Measurements from ENCODE around the gene MTMR11.
"Not testable (repeated sequence)": the region's sequence is repeated elsewhere in the genome, so short reads cannot be mapped to it uniquely, and the experiment has no call there.

The MTMR11 gene

DNA sequence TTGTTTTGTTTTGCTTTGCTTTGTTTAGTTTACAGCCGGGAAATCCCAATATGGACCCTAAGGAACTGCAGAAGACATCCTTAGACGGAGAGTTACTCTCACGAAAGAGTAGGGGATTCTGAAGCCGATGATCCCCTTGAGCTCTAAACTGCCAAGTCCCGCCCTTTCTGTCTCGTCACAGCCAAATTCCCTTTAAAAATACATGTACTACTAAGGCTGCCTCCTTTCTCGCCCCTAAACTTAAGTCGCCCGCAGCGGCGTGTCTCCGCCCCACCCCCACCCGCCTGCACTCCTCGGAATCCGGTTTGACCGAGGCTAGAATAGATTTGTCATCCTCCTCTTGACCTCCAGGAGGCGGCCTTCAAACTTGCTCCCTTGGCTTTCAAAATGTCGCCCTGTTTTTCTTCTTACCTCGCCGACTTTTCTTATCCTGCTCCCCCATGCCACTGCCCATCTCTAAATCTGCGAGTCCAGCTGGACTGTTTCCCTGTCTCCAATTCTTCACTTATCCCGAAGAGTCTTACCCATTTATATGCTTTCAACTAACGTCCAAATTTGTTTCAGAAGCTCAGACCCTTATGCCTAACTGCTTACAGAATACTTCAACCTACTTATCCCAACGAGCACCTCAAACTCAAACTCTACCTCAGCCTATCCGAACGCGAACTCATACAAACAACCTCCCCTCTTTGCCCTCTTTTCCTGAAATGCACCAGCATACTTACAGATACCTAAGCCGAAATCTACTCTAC lies 48.3 kb downstream of the MTMR11 start:
- DNase-seq = peak; percentile 74

- peak; percentile 91 for DNase-seq
These were observed 49.0 kb downstream of the MTMR11 start for GRCh38 chr1:149887456-149888246.

DNA sequence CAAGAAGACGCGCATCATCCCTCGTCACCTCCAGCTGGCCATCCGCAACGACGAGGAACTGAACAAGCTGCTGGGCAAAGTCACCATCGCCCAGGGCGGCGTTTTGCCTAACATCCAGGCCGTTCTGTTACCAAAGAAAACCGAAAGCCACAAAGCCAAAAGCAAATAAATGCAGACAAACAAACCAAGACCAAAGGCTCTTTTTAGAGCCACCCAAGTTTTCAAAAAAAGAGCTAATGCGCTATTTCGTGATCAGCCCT lies 49.6 kb downstream of the MTMR11 start:
- DNase-seq = peak; percentile 36

DNA sequence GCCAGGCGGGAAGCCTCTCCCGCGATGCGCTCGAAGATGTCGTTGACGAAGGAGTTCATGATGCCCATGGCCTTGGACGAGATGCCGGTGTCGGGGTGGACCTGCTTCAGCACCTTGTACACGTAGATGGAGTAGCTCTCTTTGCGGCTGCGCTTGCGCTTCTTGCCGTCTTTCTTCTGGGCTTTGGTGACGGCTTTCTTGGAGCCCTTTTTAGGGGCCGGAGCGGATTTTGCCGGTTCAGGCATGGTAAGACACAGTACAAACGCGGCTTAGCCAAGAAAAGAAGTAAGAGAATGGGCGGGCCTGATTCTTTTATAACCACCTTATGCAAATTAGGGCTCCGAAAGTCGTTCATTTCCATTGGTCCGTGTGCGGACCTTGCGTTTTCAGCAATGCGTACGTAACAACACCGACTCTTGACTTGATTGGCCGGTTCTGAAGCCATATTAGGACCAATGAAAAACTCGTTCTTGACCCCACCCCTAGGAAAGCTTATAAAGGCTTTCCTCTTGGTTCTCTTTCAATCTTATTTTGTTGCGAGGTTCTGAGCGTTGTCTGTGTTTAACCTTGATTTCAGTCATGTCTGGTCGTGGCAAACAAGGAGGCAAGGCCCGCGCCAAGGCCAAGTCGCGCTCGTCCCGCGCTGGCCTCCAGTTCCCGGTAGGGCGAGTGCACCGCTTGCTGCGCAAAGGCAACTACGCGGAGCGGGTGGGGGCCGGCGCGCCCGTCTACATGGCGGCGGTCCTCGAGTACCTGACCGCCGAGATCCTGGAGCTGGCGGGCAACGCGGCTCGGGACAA lies 50.1 kb downstream of the MTMR11 start:
- peak; percentile 96 for DNase-seq

GRCh38 chr1:149886121-149886395 lies 50.6 kb downstream of the MTMR11 start:
- DNase-seq = not testable (repeated sequence)

DNA sequence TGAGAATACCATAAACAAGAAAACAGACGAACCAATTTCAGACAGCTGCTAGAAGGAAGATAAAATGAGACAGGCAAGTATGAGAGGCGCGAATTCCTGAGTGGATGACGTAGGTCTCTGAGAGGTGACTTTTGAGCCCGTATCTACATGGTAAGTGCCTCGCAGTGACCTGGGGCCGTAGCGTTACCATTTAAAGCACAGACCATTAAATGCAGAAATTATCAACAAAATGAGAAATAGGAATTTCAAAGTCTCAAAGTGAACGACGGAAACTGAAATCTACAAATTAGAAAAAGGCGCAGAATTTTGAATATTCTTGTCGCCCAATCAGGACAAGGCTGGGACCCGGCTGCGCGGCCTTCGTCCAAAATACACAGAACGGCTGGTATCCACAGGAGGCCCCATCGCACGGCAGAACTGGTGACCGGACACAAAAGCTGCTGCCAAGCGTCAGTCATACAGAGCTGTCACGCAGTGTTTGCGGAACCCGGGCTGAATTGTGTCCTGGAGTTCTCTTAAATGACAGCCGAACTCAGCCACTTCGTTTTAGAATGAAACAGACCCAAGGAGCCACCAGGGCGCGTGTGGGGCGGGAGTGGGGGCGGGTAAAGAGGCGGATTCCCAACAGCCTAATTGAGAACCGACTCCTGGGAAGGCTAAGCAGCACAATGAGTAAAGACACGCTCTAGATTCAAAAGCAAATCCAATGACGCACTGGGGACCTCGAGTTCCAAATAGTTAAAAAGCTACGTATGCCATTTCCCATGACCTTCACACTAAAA lies 51.1 kb downstream of the MTMR11 start:
- DNase-seq = peak; percentile 88

DNA sequence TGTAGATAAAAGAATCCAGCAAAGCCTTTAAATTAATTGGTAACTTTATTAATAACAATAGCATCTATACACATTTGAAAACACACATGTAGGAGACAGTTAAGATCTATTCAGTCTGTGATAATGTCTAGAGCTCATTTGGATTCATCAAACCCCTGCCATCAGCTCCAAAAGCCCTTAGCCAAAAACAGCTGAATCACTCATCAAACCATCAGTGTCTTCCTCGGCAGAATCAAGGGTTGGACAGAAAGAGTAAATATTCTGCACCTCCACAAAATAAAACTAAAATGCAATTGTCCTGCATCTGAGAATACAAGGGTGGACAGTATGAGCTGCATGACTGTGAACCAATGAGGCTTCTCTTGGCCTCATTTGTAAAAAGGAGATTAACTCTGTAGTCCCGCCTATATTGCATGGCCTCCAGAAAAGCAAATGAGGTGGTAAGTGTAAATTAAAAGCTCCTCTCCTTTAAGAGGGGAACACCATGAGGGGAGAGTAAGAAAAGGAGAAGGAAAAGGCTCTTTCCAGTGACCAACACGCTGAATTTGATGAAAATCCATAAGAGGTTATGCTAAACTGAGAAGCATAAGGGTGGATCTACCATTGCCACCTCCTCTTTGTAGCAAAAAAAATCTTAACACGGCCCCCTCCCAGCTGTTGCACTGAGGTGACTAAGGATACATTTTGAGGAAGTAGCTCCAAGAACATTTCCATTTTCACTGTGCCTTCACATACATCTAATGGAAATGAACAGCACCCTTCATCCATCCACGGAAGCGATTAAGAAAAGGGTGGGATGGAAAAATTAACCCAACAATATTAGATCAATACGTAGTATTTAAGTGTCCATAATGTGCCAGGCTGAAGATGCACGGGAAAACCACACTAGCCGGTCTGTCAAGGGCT lies 52.0 kb downstream of the MTMR11 start:
- peak; percentile 14 for DNase-seq

GRCh38 chr1:149883598-149884247 lies 53.0 kb downstream of the MTMR11 start:
- DNase-seq = no peak

DNA sequence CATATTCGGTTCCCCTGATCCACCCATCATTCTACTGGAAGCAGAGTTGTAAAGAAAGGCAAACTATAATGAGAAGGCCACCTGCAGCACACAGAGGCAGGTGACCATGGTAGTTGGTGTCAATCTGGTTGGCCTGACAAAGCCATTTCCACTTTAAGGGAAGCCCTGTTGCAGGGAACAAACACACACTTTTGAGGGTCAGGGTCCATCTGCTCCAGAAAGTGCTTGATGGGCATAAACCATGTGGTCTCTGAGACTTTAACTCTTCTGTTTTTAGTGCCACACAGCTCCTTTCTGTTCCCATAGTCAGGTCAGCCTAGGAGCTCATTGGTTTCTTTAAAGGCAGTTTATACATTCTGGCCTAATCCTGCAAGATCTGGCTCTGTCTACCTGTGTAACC lies 54.8 kb downstream of the MTMR11 start:
- DNase-seq = no peak

DNA sequence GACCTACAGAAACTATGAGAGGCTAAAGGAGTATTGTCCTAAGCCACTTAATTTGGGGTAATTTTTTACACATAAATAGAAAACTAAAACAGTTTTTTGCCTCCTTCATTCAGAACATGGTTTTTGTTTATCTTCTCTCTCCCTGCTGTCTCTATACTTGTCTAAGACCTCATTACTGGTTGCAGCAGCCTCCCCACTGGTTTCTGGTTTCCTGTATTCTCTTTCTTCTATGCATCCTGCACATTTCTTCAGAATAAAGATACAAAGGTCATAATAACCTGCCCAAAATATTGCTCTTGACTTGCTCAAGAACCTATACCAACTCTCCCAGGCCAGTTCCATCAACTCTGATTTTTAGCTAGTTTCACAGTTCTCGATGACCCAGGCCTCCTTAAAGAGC lies 57.1 kb downstream of the MTMR11 start:
- no peak for DNase-seq
